H9 (cell line): Measurements from ENCODE around the gene BBS2. TPM values are rescaled to one million over a fixed set of nuclear protein-coding genes. Genes with fewer than 3 reads are reported as not detected.

Experiments used
- DNase-seq: peaks from one replicate; pipeline ENCODE4 v3.0.0-alpha.2; 2017
- H2AFZ ChIP-seq: one replicate; pipeline ENCODE4 v1.6.1; 2013; ENCODE audit warnings: mild to moderate bottlenecking, low read length, control low read depth, moderate library complexity
- H2AK5ac ChIP-seq: 2 replicates; pipeline ENCODE4 v1.6.1; 2013; ENCODE audit warnings: low read length, control low read depth, mixed read lengths; ENCODE audit not compliant: insufficient read length
- H2BK120ac ChIP-seq: one replicate; pipeline ENCODE4 v1.6.1; 2013; ENCODE audit warnings: low read depth, mild to moderate bottlenecking, low read length, control low read depth, inconsistent platforms; ENCODE audit not compliant: poor library complexity, severe bottlenecking
- H2BK12ac ChIP-seq: 2 replicates; pipeline ENCODE4 v1.6.1; 2013; ENCODE audit warnings: low read length, control low read depth, mixed read lengths, low read depth; ENCODE audit not compliant: insufficient read length
- H2BK15ac ChIP-seq: 2 replicates; pipeline ENCODE4 v1.6.1; 2013; ENCODE audit warnings: low read depth, low read length, control low read depth
- H2BK20ac ChIP-seq: one replicate; pipeline ENCODE4 v1.6.1; 2013; ENCODE audit warnings: low read depth, mild to moderate bottlenecking, low read length, control low read depth, inconsistent platforms; ENCODE audit not compliant: poor library complexity, severe bottlenecking
- H2BK5ac ChIP-seq: 2 replicates; pipeline ENCODE4 v1.6.1; 2013; ENCODE audit warnings: low read length, control low read depth, mixed read lengths; ENCODE audit not compliant: insufficient read length
- H3K14ac ChIP-seq: 2 replicates; pipeline ENCODE4 v1.6.1; 2013; ENCODE audit warnings: low read length, control low read depth; ENCODE audit not compliant: insufficient read depth
- H3K18ac ChIP-seq: 2 replicates; pipeline ENCODE4 v1.6.1; 2013; ENCODE audit warnings: low read depth, mild to moderate bottlenecking, mixed read lengths, low read length, control low read depth; ENCODE audit not compliant: insufficient read length
- H3K23ac ChIP-seq: 2 replicates; pipeline ENCODE4 v1.6.1; 2013; ENCODE audit warnings: low read length, control low read depth, mixed read lengths, low read depth; ENCODE audit not compliant: insufficient read length
- H3K23me2 ChIP-seq: 2 replicates; pipeline ENCODE4 v1.6.1; 2013; ENCODE audit warnings: low read depth, mild to moderate bottlenecking, mixed read lengths, low read length, control low read depth; ENCODE audit not compliant: insufficient read length, poor library complexity, severe bottlenecking
- H3K27ac ChIP-seq: 2 replicates; pipeline ENCODE4 v1.5.1; 2013; ENCODE audit warnings: low read length, control low read depth, mixed read lengths, low read depth; ENCODE audit not compliant: insufficient read length
- H3K27me3 ChIP-seq: 2 replicates; pipeline ENCODE4 v1.6.1; 2013; ENCODE audit warnings: low read length, control low read depth, inconsistent platforms; ENCODE audit not compliant: insufficient read depth
- H3K4ac ChIP-seq: 2 replicates; pipeline ENCODE4 v1.6.1; 2013; ENCODE audit warnings: low read depth, mild to moderate bottlenecking, control low read depth, inconsistent platforms, low read length, moderate library complexity
- H3K4me1 ChIP-seq: 2 replicates; pipeline ENCODE4 v1.6.1; 2013; ENCODE audit warnings: low read length, control low read depth, inconsistent platforms; ENCODE audit not compliant: insufficient read depth
- H3K4me2 ChIP-seq: 2 replicates; pipeline ENCODE4 v1.6.1; 2013; ENCODE audit warnings: low read length, control low read depth, mixed read lengths; ENCODE audit not compliant: insufficient read length, insufficient read depth
- H3K56ac ChIP-seq: 2 replicates; pipeline ENCODE4 v1.6.1; 2013; ENCODE audit warnings: low read depth, mild to moderate bottlenecking, mixed read lengths, low read length, control low read depth; ENCODE audit not compliant: insufficient read length
- H3K79me1 ChIP-seq: 2 replicates; pipeline ENCODE4 v1.6.1; 2013; ENCODE audit warnings: low read depth, mild to moderate bottlenecking, moderate library complexity, low read length, control low read depth, inconsistent platforms; ENCODE audit not compliant: insufficient read depth, poor library complexity, severe bottlenecking
- H3K79me2 ChIP-seq: 2 replicates; pipeline ENCODE4 v1.6.1; 2013; ENCODE audit warnings: low read length, control low read depth, inconsistent platforms; ENCODE audit not compliant: insufficient read depth
- H3K9ac ChIP-seq: 2 replicates; pipeline ENCODE4 v1.6.1; 2013; ENCODE audit warnings: low read length, control low read depth, mixed read lengths; ENCODE audit not compliant: insufficient read length; ENCODE audit errors: extremely low read depth
- H3K9me3 ChIP-seq: one replicate; pipeline ENCODE4 v1.6.1; 2013; ENCODE audit warnings: low read depth, low read length, inconsistent platforms; ENCODE audit not compliant: control insufficient read depth
- H3T11ph ChIP-seq: one replicate; pipeline ENCODE4 v1.6.1; 2013; ENCODE audit warnings: mild to moderate bottlenecking, low read length, control low read depth, inconsistent platforms
- H4K20me1 ChIP-seq: one replicate; pipeline ENCODE4 v1.6.1; 2013; ENCODE audit not compliant: control insufficient read depth, insufficient read length, insufficient read depth
- H4K5ac ChIP-seq: 2 replicates; pipeline ENCODE4 v1.6.1; 2013; ENCODE audit warnings: low read depth, mild to moderate bottlenecking, mixed read lengths, low read length, control low read depth; ENCODE audit not compliant: insufficient read length
- H4K8ac ChIP-seq: replicated peaks from 2 replicates; pipeline ENCODE4 v1.6.1; 2013; ENCODE audit warnings: low read length, control low read depth, mixed read lengths, low read depth; ENCODE audit not compliant: insufficient read length
- H4K91ac ChIP-seq: 2 replicates; pipeline ENCODE4 v1.6.1; 2013; ENCODE audit warnings: low read depth, mild to moderate bottlenecking, moderate library complexity, mixed read lengths, low read length, control low read depth; ENCODE audit not compliant: insufficient read length
- H3K27ac Mint-ChIP-seq, 3 experiments: 2 replicates in 2 of 3; 3 replicates in 1 of 3; pipeline ENCODE4 v1.8.0; 2020 to 2021; ENCODE audit warnings: mixed read lengths in 3 of 3, mild to moderate bottlenecking in 1 of 3, moderate library complexity in 1 of 3
- H3K27me3 Mint-ChIP-seq: 2 replicates; pipeline ENCODE4 v1.8.0; 2021; ENCODE audit warnings: low read depth, mild to moderate bottlenecking, moderate library complexity, mixed read lengths
- H3K36me3 Mint-ChIP-seq, 3 experiments: 2 replicates in 2 of 3; 3 replicates in 1 of 3; pipeline ENCODE4 v1.8.0; 2020 to 2021; ENCODE audit warnings: low read depth in 3 of 3, mixed read lengths in 3 of 3; ENCODE audit not compliant: insufficient read depth in 1 of 3
- H3K4me1 Mint-ChIP-seq, 2 experiments: 2 replicates each; pipeline ENCODE4 v1.8.0; 2020; ENCODE audit warnings: mixed read lengths in 2 of 2
- H3K4me3 Mint-ChIP-seq, 2 experiments: 2 replicates in 1 of 2; 3 replicates in 1 of 2; pipeline ENCODE4 v1.8.0; 2020 to 2021; ENCODE audit warnings: mild to moderate bottlenecking in 2 of 2, mixed read lengths in 2 of 2, moderate library complexity in 1 of 2
- H3K9me3 Mint-ChIP-seq, 2 experiments: 2 replicates in 1 of 2; 3 replicates in 1 of 2; pipeline ENCODE4 v1.8.0; 2020; ENCODE audit warnings: mild to moderate bottlenecking in 2 of 2, mixed read lengths in 2 of 2, moderate library complexity in 1 of 2
- WGBS: extraction: QIAGEN DNeasy Blood & Tissue Kit; methylation state at CpG from one replicate; pipeline ENCODE4 v1.1.7; 2013; ENCODE audit warnings: missing lambda C conversion rate, low lambda C conversion rate, mixed read lengths; ENCODE audit not compliant: insufficient read length; ENCODE audit errors: extremely low coverage; 5-methylcytosine and 5-hydroxymethylcytosine counted together
- total RNA-seq: library from RNA; stranded (reverse); gene quantifications from 2 replicates; pipeline ENCODE4 v1.2.1, GENCODE V29; 2021
- TF ChIP-seq, protein P1 (sequence below): fragments of 200-600 bp; sonication (generic); conservative IDR thresholded peaks from 3 replicates; pipeline ENCODE4 v1.8.0; 2021; ENCODE audit warnings: antibody characterized with exemption, mild to moderate bottlenecking

Gene BBS2
- total RNA-seq, 1 experiment from 2014 or later: 13.1 TPM

DNA sequence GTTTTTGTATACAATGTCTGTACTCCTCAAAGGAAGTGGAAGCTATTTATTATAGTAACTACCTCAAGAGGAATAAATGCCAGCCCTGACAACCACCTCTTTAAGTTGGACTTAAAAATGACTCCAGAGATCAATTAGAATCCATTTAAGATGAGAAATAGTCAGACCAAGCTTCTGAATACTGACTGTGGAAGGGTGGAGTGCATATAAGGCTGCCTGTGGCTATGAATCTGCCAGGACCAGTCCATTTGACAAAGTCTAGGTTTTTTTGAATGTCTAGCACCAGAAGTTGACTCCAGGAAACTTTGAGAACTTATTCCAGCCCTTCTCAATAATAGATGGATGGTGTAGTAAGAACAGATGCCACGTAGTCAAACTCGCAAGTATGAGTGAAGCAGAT, 53.5 kb downstream of the BBS2 start:
- no peak overlapping the region for H4K5ac ChIP-seq
- H2BK20ac ChIP-seq: no peak overlapping the region
- WGBS: no CpG with 5 or more reads among the region's 2 CpGs
- no peak overlapping the region for H2BK12ac ChIP-seq
- no peaks in the 10 kb centered on the region for H3K27me3 Mint-ChIP-seq
- H3K23ac ChIP-seq: no peak overlapping the region
- H3K23me2 ChIP-seq: no peaks in the 10 kb centered on the region
- H3K9me3 Mint-ChIP-seq: no peaks in the 10 kb centered on the region
- no peak overlapping the region for H3K56ac ChIP-seq
- H3K4me1 Mint-ChIP-seq: no peaks in the 10 kb centered on the region
- H3K14ac ChIP-seq: no peak overlapping the region
- H2BK15ac ChIP-seq: no peak overlapping the region
- no peaks in the 10 kb centered on the region for H3K79me2 ChIP-seq
- no peaks in the 10 kb centered on the region for H3K4me1 ChIP-seq
- DNase-seq: no peak
- H2AK5ac ChIP-seq: no peak overlapping the region
- H3K18ac ChIP-seq: no peak overlapping the region
- H3K27ac ChIP-seq: no peak overlapping the region
- H2BK5ac ChIP-seq: no peak overlapping the region
- H3K9ac ChIP-seq: no peak overlapping the region
- no peak overlapping the region for H3K4me3 Mint-ChIP-seq
- H4K8ac ChIP-seq: no peak overlapping the region
- H3K4ac ChIP-seq: no peak overlapping the region
- H3K27ac Mint-ChIP-seq: no peak overlapping the region
- no peaks in the 10 kb centered on the region for H3K9me3 ChIP-seq
- no peaks in the 10 kb centered on the region for H3K27me3 ChIP-seq
- peaks cover 37 to 92% (median 82%) of the 10 kb centered on the region in 3 experiments; a peak in 6 of 7 replicates for H3K36me3 Mint-ChIP-seq
- TF ChIP-seq, protein P1, sequence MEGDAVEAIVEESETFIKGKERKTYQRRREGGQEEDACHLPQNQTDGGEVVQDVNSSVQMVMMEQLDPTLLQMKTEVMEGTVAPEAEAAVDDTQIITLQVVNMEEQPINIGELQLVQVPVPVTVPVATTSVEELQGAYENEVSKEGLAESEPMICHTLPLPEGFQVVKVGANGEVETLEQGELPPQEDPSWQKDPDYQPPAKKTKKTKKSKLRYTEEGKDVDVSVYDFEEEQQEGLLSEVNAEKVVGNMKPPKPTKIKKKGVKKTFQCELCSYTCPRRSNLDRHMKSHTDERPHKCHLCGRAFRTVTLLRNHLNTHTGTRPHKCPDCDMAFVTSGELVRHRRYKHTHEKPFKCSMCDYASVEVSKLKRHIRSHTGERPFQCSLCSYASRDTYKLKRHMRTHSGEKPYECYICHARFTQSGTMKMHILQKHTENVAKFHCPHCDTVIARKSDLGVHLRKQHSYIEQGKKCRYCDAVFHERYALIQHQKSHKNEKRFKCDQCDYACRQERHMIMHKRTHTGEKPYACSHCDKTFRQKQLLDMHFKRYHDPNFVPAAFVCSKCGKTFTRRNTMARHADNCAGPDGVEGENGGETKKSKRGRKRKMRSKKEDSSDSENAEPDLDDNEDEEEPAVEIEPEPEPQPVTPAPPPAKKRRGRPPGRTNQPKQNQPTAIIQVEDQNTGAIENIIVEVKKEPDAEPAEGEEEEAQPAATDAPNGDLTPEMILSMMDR: no peak
- no peaks in the 10 kb centered on the region for H4K20me1 ChIP-seq
- no peak overlapping the region for H3K4me2 ChIP-seq
- H2AFZ ChIP-seq: no peak overlapping the region
- H3K79me1 ChIP-seq: no peaks in the 10 kb centered on the region
- H4K91ac ChIP-seq: no peak overlapping the region
- no peak overlapping the region for H2BK120ac ChIP-seq
- H3T11ph ChIP-seq: no peak overlapping the region
